Spleen (tissue), 7 donors: ENCODE measurements around the gene ACOT12.

Source experiments
- POLR2A ChIP-seq, 3 donors: fragments of 450-650 bp; IDR thresholded peaks; one replicate each; pipeline ENCODE4 v1.5.1; 2017; ENCODE audit warnings: antibody characterized with exemption in 3 of 3, mild to moderate bottlenecking in 1 of 3
- POLR2AphosphoS5 ChIP-seq, 3 donors: sonication (generic); formaldehyde crosslinking; IDR thresholded peaks; one replicate each; pipeline ENCODE4 v1.5.1; 2017; ENCODE audit warnings: antibody characterized with exemption in 3 of 3
- TF ChIP-seq, protein P1 (sequence below), 11 experiments: fragments of 200-600 bp in 7 of 11; fragments of 450-650 bp in 4 of 11; sonication (generic) in 4 of 11; IDR thresholded peaks in 8 of 11; conservative IDR thresholded peaks in 3 of 11; 1 replicate in 7 of 11; 2 replicates in 4 of 11; pipeline versions ENCODE4 v1.4.0 to v1.8.0; 2016 to 2021; ENCODE audit warnings: antibody characterized with exemption in 11 of 11, inconsistent platforms in 4 of 11, mild to moderate bottlenecking in 1 of 11
- donor health status: DM: no; HTN: no; CAD: no; lungs with moderate emphysema.
- donor health status: DM: no; HTN: no; CAD: no.
- donor health status: DM: no; HTN: no; CAD: no.

DNA sequence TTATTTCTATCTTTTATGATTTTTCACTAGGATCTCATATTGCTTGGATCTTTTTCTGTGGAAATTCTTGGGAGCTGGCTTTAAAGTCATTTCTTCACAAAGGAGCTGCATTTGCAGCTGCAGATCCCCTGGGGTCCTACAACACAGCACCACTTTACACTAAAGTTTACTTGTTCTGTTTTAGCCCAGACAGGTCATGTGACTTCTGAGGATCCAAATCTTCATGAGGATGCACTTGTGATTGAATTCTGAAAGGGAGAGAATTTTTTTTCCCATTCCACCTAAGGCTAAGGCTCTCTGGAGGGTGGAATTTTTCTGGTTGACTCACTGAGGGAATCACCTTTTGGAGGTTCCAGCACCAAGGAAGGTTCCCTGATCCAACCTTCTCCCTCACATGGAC lies 43.4 kb downstream of the ACOT12 start:
- TF ChIP-seq, protein P1, sequence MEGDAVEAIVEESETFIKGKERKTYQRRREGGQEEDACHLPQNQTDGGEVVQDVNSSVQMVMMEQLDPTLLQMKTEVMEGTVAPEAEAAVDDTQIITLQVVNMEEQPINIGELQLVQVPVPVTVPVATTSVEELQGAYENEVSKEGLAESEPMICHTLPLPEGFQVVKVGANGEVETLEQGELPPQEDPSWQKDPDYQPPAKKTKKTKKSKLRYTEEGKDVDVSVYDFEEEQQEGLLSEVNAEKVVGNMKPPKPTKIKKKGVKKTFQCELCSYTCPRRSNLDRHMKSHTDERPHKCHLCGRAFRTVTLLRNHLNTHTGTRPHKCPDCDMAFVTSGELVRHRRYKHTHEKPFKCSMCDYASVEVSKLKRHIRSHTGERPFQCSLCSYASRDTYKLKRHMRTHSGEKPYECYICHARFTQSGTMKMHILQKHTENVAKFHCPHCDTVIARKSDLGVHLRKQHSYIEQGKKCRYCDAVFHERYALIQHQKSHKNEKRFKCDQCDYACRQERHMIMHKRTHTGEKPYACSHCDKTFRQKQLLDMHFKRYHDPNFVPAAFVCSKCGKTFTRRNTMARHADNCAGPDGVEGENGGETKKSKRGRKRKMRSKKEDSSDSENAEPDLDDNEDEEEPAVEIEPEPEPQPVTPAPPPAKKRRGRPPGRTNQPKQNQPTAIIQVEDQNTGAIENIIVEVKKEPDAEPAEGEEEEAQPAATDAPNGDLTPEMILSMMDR (IDR thresholded peaks at IDR 0.05 in 8 of 11, conservative IDR thresholded peaks at IDR 0.05 in 3 of 11), result no peak
- TF ChIP-seq POLR2AphosphoS5 (IDR thresholded peaks at IDR 0.05) (no peak), POLR2A (IDR thresholded peaks at IDR 0.05) (no peak)
